ENCODE results near the gene MBD3L4. TPM values are rescaled to one million over a fixed set of nuclear protein-coding genes. Genes with fewer than 3 reads are reported as not detected.
"Not testable (repeated sequence)": the region's sequence is repeated elsewhere in the genome, so short reads cannot be mapped to it uniquely, and the experiment has no call there.

Gene MBD3L4
- polyA plus RNA-seq, 1 donor (not counting 4 experiments of a cell fraction or from before 2014, with no cell fraction given) = not detected

GRCh38 chr19:7063764-7064418, 23.9 kb upstream of the MBD3L4 start:
- Histone ChIP-seq H3K4me2 (ENCODE audit: control insufficient read depth, extremely low read depth, insufficient read depth, low read depth, low read length) (no peak overlapping the region), H3K27me3 (ENCODE audit: control insufficient read depth, extremely low read depth, insufficient read depth, low read length) (no peaks in the 10 kb centered on the region), H3K9me3 (ENCODE audit: control insufficient read depth, low read depth, low read length) (no peaks in the 10 kb centered on the region), H3K27ac (ENCODE audit: control insufficient read depth, insufficient read depth, low read length) (no peak overlapping the region), H3K9ac (ENCODE audit: control insufficient read depth, extremely low read depth, insufficient read depth, low read length) (no peak overlapping the region), H3K4me1 (ENCODE audit: control insufficient read depth, extremely low read depth, insufficient read depth, low read length) (no peaks in the 10 kb centered on the region), H3K4me3 (ENCODE audit: control insufficient read depth in 2 of 3, extremely low read depth in 1 of 3, insufficient read depth in 2 of 3, low read depth in 1 of 3, low read length in 3 of 3) (no peak overlapping the region), H3K36me3 (ENCODE audit: control insufficient read depth in 2 of 2, extremely low read depth in 1 of 2, insufficient read depth in 2 of 2, low read length in 2 of 2) (no peaks in the 10 kb centered on the region), H3K79me2 (ENCODE audit: control insufficient read depth, insufficient read depth, low read length) (no peaks in the 10 kb centered on the region), H3K9me1 (ENCODE audit: control insufficient read depth, extremely low read depth, insufficient read depth, low read length) (no peaks in the 10 kb centered on the region), H2AFZ (ENCODE audit: control insufficient read depth, low read length) (no peak overlapping the region), H4K20me1 (ENCODE audit: control insufficient read depth, extremely low read depth, insufficient read depth, low read length) (no peaks in the 10 kb centered on the region)
- FAIRE-seq = no peak
- DNase-seq (ENCODE audit: low read depth, low spot score) = no peak
- dilution Hi-C loops (cut with MboI; ENCODE audit: extremely low pct_ligation_motif_present, low sequenced_read_pairs) = no loop called here
- TF ChIP-seq EZH2 (IDR thresholded peaks at IDR 0.05; ENCODE audit: low read length) (no peak), CTCF (optimal IDR thresholded peaks at IDR 0.05 in 1 of 3, IDR thresholded peaks at IDR 0.05 in 1 of 3, conservative IDR thresholded peaks at IDR 0.05 in 1 of 3; ENCODE audit: extremely low read depth in 1 of 3, insufficient read depth in 2 of 3, low read length in 3 of 3) (no peak)

GRCh38 chr19:7063339-7063738, 23.4 kb upstream of the MBD3L4 start:
- no peak for TF ChIP-seq EZH2 (IDR thresholded peaks at IDR 0.05; ENCODE audit: low read length)
- TF ChIP-seq CTCF (optimal IDR thresholded peaks at IDR 0.05 in 1 of 3, IDR thresholded peaks at IDR 0.05 in 1 of 3, conservative IDR thresholded peaks at IDR 0.05 in 1 of 3; ENCODE audit: extremely low read depth in 1 of 3, insufficient read depth in 2 of 3, low read length in 3 of 3) = no peak
- no peak overlapping the region for H3K27ac ChIP-seq (ENCODE audit: control insufficient read depth, insufficient read depth, low read length)
- no peak overlapping the region for H3K4me2 ChIP-seq (ENCODE audit: control insufficient read depth, extremely low read depth, insufficient read depth, low read depth, low read length)
- dilution Hi-C loops (cut with MboI; ENCODE audit: extremely low pct_ligation_motif_present, low sequenced_read_pairs) = no loop called here
- no peaks in the 10 kb centered on the region for H3K27me3 ChIP-seq (ENCODE audit: control insufficient read depth, extremely low read depth, insufficient read depth, low read length)
- no peaks in the 10 kb centered on the region for H3K79me2 ChIP-seq (ENCODE audit: control insufficient read depth, insufficient read depth, low read length)
- no peaks in the 10 kb centered on the region for H3K9me1 ChIP-seq (ENCODE audit: control insufficient read depth, extremely low read depth, insufficient read depth, low read length)
- DNase-seq (ENCODE audit: low read depth, low spot score) = no peak
- H3K9ac ChIP-seq (ENCODE audit: control insufficient read depth, extremely low read depth, insufficient read depth, low read length) = no peak overlapping the region
- no peaks in the 10 kb centered on the region for H4K20me1 ChIP-seq (ENCODE audit: control insufficient read depth, extremely low read depth, insufficient read depth, low read length)
- H3K9me3 ChIP-seq (ENCODE audit: control insufficient read depth, low read depth, low read length) = no peaks in the 10 kb centered on the region
- no peak overlapping the region for H2AFZ ChIP-seq (ENCODE audit: control insufficient read depth, low read length)
- no peak overlapping the region for H3K4me3 ChIP-seq (ENCODE audit: control insufficient read depth in 2 of 3, extremely low read depth in 1 of 3, insufficient read depth in 2 of 3, low read depth in 1 of 3, low read length in 3 of 3)
- H3K4me1 ChIP-seq (ENCODE audit: control insufficient read depth, extremely low read depth, insufficient read depth, low read length) = no peaks in the 10 kb centered on the region
- no peak for FAIRE-seq
- H3K36me3 ChIP-seq (ENCODE audit: control insufficient read depth in 2 of 2, extremely low read depth in 1 of 2, insufficient read depth in 2 of 2, low read length in 2 of 2) = no peaks in the 10 kb centered on the region

- dilution Hi-C loops (cut with MboI; ENCODE audit: extremely low pct_ligation_motif_present, low sequenced_read_pairs); H3K9ac ChIP-seq (ENCODE audit: control insufficient read depth, extremely low read depth, insufficient read depth, low read length); H3K79me2 ChIP-seq (ENCODE audit: control insufficient read depth, insufficient read depth, low read length); H3K4me1 ChIP-seq (ENCODE audit: control insufficient read depth, extremely low read depth, insufficient read depth, low read length); H2AFZ ChIP-seq (ENCODE audit: control insufficient read depth, low read length); H4K20me1 ChIP-seq (ENCODE audit: control insufficient read depth, extremely low read depth, insufficient read depth, low read length); DNase-seq (ENCODE audit: low read depth, low spot score); H3K9me1 ChIP-seq (ENCODE audit: control insufficient read depth, extremely low read depth, insufficient read depth, low read length); H3K27me3 ChIP-seq (ENCODE audit: control insufficient read depth, extremely low read depth, insufficient read depth, low read length); H3K4me2 ChIP-seq (ENCODE audit: control insufficient read depth, extremely low read depth, insufficient read depth, low read depth, low read length); H3K36me3 ChIP-seq (ENCODE audit: control insufficient read depth in 2 of 2, extremely low read depth in 1 of 2, insufficient read depth in 2 of 2, low read length in 2 of 2); H3K9me3 ChIP-seq (ENCODE audit: control insufficient read depth, low read depth, low read length); H3K27ac ChIP-seq (ENCODE audit: control insufficient read depth, insufficient read depth, low read length); H3K4me3 ChIP-seq (ENCODE audit: control insufficient read depth in 2 of 3, extremely low read depth in 1 of 3, insufficient read depth in 2 of 3, low read depth in 1 of 3, low read length in 3 of 3); FAIRE-seq: not testable (repeated sequence)
These were observed 20.0 kb upstream of the MBD3L4 start for GRCh38 chr19:7059977-7060376.

GRCh38 chr19:7058576-7058975, 18.6 kb upstream of the MBD3L4 start, which contains the start of gene MBD3L3:
MBD3L3 (minus strand) TSS chr19:7058676; CDS start chr19:7058605, 71 bp downstream.
- H3K4me1 ChIP-seq (ENCODE audit: control insufficient read depth, extremely low read depth, insufficient read depth, low read length); H3K4me2 ChIP-seq (ENCODE audit: control insufficient read depth, extremely low read depth, insufficient read depth, low read depth, low read length); H3K4me3 ChIP-seq (ENCODE audit: control insufficient read depth in 2 of 3, extremely low read depth in 1 of 3, insufficient read depth in 2 of 3, low read depth in 1 of 3, low read length in 3 of 3); H4K20me1 ChIP-seq (ENCODE audit: control insufficient read depth, extremely low read depth, insufficient read depth, low read length); H3K27me3 ChIP-seq (ENCODE audit: control insufficient read depth, extremely low read depth, insufficient read depth, low read length); H3K79me2 ChIP-seq (ENCODE audit: control insufficient read depth, insufficient read depth, low read length); H3K9ac ChIP-seq (ENCODE audit: control insufficient read depth, extremely low read depth, insufficient read depth, low read length); H3K9me3 ChIP-seq (ENCODE audit: control insufficient read depth, low read depth, low read length); FAIRE-seq; dilution Hi-C loops (cut with MboI; ENCODE audit: extremely low pct_ligation_motif_present, low sequenced_read_pairs); H2AFZ ChIP-seq (ENCODE audit: control insufficient read depth, low read length); DNase-seq (ENCODE audit: low read depth, low spot score); H3K9me1 ChIP-seq (ENCODE audit: control insufficient read depth, extremely low read depth, insufficient read depth, low read length); H3K36me3 ChIP-seq (ENCODE audit: control insufficient read depth in 2 of 2, extremely low read depth in 1 of 2, insufficient read depth in 2 of 2, low read length in 2 of 2); H3K27ac ChIP-seq (ENCODE audit: control insufficient read depth, insufficient read depth, low read length): not testable (repeated sequence)

Data from keratinocyte (primary cell).